HG02840 (cell line): ENCODE measurements around the gene SCN4A.

Experiments
- ATAC-seq: cut with Tn5 transposase; IDR thresholded peaks from one replicate; pipeline ENCODE4 v1.9.1; 2021; ENCODE audit warnings: mild to moderate bottlenecking, moderate library complexity, moderate number of reproducible peaks; ENCODE audit not compliant: unreplicated experiment, low FRiP score

Gene SCN4A

DNA sequence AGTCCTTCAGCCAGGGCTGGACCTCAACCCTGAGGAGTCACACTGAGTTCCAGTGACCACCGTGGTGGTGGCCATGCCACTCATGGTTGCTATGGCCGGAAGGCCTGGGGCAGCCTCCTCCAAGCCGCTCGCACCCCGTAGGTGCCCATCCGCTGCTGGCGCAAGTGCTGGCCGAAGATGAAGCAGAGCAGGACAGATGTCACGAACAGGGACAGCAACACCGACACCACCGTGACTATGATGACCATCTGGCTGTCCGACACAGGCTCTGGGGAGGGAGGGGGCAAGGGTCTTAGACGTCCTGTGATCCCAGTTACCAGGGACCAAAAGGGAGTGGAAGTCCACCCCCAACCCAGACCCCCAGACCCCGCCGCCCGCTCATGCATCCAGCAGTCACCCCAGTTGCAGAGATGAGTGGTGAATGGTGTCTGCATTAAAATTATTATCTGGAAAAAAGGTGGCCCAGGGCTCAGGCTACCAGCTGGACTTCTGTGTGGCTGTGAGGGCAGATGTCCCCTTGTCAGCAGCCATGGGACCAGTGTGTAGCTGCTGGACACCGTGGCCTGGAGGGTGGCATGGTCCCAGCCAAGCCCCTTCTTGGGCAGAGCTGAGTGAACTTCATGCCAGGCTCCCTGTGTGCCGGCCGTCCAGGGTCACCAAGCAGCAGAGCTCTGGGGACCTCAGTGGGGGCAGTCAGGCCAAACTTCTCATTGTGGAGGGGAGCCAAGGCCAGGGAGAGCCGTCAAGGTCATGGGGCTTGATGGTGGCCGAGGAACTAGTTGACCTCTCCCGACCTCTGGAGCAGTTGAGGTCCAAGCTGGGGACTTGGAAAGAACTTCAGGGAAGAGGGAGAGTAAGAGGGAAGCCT lies 30.2 kb upstream of the SCN4A start:
- no peak for ATAC-seq

DNA sequence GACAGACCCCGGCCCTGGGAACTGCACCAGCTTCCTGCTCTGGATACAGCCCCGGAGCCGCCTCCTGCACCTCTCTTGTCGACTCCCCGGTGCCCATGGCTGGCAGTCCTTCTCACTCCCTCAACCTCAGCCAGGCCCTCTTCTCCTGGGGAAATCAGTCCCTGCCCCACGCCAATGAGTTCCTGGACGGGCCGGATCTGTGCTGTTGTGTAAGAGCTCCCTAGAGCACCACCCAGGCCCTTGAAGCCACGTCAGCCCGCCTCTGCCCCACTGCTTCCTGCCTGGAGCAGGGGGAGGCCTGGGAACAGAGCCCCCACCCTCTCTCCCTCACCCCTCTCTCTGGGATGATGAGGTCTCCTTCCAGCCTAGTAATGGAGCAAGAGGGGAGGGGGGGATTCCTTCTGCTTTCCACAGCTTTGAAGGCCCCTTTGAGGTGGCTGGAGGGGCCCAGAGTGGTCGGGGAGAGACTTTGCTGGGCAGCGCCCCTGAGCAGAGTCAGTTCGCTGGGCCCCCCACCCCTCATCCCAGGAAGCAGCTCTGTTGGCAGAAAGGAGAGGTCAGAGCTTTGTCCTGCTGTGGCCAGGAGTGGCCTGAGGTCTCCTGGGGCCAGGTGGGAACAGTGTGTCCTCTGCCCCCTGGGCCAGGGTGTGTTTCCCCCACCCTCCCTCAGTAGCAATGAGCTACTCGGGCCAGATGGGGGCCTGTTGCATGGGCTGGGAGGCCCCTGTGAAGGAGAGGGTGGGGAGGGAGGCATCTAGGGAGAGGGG lies 29.2 kb upstream of the SCN4A start:
- no peak for ATAC-seq

DNA sequence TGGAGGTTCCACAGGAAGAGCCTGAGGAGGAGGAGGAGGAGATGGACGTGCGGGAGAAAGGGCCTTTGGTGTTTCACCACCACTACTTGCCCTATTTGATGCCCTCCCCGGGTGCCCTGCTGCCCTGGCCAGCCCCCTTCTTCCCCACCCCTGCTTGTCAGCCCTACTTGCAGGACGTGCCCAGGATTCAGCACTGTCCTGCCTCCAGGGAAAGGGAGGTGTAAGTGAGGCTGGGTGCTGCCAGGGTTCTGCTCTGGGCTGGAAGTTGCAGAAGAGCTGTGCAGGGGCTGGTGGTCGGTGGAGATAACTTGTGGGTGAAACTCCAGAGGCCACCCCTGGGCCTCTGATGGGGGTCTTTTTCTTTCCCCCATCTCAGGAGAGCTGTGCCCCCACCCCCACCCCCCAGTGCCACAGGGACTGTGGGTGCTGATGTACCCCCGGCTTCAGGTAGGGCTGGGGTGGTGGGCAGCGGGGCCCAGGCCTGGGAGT lies 28.4 kb upstream of the SCN4A start:
- ATAC-seq = no peak

DNA sequence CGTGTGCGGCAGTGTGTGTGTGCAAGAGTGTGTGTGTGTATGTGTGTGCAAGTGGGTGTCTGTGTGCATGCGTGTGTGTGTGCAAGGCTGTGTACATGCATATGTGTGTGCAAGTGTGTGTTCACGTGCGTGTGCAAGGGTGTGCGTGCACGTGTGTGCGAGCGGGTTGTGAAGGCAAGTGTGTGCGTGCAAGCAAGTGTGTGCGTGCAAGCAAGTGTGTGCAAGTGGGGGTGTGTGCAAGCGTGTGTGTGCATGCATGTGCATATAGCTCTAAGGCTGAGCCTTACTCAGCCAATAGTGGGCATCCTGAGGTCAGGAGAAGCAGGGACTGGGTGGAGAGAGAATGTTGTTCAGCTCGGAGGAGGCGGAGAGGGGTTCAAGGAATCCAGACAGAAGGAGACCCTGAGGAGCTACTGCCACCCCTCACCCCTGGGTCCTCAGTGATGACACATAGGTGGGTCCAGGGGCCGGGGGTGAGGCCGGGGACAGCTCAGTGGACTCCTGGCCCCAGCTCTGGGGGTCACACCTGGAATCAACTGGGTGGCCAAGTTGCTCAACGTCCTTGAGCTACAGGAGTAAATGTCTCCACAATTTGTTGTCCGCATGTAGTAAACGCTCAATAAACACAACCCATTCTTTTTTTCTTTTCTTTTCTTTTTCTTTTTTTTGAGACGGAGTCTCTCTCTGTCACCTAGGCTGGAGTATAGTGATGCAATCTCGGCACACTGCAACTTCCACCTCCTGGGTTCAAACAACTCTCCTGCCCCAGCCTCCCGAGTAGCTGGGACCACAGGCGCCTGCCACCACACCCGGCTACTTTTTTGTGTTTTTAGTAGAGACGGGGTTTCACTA lies 27.2 kb upstream of the SCN4A start:
- ATAC-seq = no peak

DNA sequence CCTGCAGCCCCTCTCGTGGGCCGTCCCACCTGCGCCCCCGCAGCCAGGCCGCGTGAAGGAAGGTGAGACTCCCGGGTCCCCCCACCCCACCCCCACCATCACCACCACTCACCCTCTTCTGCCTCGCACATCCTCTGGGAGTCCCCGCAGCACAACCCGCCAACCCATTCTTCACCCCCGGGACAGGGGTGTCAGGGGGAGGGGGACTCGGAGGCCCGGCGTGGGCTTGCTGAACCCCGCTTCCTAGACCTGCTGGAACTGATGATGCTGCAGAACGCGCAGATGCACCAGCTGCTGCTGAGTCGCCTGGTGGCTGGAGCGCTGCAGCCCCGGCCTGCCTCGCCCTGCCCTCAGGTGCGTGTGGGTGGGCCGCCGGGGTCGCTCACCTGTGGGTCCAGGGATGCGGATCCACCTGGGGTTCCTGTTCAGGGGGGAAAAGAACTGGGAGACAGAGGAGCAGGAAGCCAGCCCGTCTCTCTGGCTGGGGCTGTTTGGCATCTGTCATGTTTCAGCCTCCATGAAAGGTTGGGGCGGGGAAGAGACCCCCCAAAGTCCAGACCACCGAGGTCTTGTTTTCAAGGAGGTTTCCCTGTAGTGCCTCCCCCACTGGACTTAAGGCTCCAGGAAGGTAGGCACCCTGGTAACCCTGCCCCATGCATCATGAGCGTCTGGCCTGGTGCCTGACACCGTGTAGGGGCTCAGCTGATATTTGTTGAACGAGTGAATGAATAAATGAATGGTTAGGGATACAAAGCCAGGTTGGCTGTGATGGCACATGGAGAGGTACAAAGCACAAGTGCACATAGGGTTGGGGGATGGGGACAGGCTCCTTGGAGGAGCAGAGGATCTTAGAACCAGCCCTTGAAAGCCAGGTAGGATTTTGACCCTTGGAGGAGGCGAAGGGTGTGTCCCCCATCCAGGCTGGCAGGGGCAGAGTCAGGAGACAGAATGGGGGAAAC lies 26.3 kb upstream of the SCN4A start:
- no peak for ATAC-seq

DNA sequence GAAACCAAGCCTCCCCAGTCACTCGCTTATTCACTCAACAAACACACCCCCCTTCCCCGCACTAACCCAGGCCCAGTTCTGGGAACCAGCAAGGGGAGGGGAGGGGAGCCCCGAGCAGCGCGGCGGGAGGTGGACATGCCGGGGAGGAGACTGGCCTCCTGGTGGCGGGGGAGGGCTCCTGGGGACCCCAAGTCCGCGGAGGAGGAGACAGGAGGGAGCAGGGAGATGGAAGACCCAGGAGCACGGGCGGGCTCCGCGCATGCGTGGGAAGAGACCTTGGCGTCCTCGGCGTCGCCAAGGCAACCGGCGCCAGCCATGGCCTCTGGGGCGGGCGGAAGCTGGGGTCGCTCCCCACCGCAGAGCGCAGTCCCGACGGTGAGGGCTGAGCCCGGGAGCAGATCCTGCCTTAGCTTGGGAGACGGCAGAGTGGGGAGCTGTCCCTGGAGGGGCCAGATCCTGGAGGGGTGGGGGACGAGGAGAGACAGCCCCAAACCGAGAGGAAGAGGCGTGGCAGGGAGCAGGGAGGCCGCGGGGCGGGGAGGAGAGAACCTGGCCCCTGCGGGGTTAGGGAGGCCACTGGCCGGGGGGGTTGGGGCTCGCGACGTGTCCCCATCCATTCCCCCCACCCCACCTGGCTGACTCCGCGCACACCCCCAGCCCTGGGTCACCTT lies 25.5 kb upstream of the SCN4A start, which contains the start of gene PRR29:
PRR29 (plus strand) TSS at position 302 of the 671 bp plus-strand sequence; CDS start at position 316, 14 bp downstream.
- peak; percentile 54 for ATAC-seq

DNA sequence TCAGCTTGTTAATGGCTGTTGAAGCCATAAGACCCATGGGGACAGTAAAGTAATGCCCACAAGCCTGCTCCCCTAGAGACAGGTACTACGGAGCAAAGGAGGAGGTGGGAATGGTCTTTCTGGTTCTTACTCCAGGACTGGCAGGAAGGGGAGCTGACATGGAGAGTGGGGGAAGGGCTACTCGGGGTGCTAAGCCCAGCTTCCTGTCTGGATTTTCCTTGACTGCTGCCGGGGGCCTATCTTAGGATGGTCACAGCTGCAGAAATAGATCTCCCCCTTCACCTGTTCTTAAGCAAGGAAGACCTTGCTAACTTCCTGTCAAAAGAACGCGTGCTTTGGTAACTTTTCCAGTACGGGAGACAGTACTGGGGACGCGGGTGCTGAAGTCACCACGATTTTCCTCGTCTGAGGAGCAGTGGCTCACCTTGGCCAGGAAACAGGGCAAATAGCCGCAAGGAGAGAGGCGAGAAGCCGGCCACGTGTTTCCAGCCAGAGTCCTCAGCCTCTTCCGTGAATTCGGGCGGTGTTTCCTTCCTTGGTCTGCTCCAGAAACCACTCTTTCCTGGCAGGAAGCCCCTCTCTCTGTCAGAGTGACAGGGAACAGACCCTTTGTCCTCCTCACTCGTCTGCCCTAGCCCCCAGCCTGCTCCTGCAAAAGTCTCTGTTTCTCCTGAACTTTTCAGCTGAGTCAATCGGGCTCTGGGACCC lies 24.8 kb upstream of the SCN4A start:
- no peak for ATAC-seq

DNA sequence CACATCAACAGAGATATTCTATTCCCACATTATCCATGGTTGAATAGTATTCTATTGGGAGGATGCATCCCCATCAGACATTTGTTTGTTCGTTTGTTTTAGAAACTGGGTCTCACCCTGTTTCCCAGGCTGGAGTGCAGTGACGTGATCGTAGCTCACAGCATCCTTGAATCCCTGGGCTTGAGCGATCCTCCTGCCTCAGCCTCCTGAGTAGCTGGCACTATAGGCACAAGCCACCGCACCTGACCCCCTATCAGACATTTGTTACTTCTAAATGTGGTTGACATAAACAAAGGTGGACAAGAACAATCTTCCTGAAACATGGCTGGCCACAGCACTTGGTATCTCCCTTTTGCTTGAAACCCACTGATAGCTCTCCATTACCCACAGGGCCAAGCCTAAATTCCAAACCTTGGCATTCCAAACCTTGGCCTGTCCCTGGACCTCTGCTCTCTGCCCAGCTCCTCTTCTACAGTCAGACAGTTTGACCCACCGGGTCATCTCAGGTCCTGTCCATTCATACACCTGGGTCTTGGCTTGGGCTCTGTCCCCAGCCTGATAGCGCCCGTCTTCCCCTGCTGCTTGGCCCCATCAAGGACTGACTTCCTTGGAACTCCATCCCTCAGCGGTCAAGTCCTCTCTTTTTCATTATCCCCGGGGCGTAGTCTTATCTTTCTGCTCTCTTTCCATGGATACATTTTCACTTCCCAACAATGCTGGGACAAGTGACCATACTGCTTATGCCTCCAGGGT lies 23.9 kb upstream of the SCN4A start:
- no peak for ATAC-seq

DNA sequence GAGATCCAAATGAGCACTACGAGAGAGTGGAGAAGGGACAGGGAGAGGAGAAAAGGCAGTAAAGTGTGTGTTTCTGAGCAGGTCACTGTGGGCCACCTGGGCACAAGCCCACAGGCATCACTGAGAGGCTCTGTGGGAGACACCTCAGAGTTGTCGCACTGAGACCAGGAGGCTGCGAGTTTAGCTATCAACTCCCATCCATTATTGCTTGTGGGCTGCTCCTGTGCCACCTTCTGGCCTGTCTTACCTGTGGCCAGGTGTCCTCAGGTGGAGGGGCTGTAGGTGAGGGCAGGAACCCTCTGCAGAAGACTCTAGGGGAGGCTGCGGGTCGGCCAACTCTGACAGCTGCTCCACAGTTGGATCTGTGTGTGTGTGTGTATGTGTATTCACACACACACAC lies 22.9 kb upstream of the SCN4A start:
- ATAC-seq = no peak

DNA sequence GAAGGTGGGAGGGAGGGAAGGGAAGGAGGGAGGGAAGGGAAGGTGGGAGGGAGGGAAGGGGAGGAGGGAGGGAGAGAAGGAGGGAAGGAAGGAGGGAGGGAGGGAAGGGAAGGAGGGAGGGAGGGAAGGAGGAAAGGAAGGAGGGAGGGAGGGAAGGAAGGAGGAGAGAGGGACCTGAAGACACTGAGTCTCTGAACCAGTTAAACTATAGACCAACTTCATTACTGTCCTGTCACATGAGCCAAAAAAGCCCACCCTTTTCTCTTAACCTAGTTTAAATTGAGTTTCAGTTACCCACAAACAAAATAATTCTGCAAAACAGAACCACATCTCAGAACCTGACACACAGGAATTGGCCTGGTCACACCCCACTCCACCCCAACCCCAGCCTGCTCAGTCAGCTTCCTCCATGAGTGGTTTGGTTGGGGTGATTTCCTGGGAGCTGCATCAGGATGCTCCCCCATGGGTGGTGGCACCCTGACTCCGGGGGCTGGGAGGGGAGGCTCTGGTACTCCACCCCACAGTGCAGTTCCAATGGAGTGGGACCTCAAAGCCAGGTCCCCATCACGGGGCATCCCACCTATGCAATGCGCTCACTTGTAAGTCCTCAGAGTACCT lies 20.8 kb upstream of the SCN4A start:
- no peak for ATAC-seq

DNA sequence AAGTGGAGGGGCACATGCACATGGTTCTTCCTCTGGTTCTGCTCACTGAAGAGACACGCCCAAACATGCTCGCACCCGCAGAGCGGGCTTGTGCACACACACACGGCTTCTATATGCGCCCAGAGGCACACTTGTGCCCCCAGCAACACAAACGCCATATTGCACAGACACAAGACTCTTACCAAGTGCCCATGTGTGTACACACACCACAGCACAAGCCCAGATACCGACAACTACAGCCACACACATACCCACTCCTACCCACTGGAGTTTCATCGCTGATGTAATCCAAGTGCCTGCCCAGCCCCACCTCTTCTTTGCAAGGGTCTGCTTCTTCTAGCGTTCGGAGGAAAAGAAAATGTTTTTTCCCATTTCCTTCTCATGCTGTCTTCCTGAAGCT lies 18.9 kb upstream of the SCN4A start:
- ATAC-seq = no peak

DNA sequence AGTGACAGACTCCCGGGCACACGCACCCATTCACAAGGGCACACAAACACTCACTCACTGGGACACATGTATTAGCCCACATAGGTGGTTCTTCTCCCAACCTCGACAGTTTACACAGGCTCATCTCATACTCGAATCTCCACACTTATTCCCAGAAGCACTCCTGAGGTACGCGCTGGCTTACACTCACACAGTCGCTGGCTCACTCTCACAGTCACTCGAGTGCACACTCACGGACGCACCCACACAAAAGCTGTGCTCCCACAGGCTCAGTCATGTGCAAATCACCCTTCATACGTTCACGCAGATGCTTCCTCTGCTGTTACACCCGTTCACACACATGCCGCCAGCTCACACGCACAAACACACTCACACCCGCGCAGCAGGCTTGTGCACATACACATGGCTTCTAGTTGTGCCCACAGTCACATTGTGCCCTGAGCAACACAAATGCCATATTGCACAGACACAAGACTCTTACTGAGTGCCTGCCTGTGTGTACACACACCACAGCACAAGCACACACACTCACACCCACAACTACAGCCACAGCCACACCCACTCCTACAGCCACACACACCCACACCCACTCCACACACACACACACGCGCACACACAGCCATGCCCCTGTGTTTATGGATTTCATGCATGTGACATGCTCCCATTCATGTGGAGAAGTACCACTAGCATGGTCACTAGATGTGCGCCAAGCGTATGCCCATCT lies 17.1 kb upstream of the SCN4A start:
- no peak for ATAC-seq

DNA sequence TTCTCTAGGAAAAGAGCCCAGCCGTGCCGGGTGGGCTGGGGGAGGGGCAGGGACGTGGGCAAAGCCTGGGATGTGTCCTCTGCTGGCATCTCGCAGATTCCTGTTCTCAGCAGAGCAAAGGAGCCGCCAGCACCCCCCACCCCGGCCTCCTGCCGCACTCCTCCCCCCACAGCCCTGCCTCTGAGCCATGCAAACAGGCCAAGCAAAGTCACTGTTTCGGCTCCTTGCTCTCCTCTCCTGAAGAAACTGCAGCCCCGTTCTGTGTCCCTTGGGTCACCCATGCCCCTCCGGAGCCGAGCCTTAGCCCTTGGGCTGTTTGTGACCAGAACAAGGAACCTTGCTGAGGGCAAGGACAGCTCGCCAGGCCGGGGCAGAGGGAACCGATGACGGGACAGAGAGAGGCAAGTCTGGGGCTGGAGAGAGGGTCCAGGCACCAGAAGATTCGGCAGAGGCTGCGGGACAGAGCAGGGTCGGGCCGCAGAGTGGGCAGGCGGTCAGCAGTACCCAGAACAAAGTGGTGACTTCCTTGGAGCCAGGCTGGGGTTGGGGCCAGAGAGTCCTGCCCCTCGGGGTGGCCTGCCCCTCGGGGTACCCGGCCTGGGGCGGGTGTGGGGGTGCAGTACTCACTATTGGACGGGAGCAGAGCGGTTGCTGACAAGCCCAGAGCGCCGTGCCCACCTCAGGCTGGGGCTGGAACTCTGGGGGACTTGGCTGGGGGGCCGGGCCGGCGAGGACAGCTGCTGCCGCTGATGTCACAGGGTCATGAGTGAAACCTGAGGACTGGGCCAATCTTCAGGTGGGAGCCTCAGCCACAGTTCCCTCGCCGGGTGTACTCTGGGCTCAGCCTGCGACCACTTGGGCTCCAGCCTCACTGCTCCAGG lies 16.3 kb upstream of the SCN4A start:
- ATAC-seq = no peak

DNA sequence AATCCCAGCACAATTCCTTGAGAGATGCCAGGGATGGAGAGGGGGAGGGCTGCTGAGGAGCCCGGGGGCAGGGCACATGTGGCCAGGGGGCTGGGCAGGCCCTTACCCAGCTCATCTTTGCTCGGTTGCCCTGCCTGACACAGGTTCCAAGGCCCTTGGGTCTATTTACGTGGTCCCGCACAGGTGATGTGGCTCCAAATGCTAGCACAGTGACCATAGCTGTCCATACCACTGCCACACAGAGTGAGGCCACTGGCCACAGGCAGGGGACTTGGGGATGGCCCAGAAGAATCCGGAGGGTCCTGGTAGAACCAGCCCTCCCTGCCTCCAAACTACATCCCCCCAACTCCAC lies 15.4 kb upstream of the SCN4A start:
- ATAC-seq = no peak

DNA sequence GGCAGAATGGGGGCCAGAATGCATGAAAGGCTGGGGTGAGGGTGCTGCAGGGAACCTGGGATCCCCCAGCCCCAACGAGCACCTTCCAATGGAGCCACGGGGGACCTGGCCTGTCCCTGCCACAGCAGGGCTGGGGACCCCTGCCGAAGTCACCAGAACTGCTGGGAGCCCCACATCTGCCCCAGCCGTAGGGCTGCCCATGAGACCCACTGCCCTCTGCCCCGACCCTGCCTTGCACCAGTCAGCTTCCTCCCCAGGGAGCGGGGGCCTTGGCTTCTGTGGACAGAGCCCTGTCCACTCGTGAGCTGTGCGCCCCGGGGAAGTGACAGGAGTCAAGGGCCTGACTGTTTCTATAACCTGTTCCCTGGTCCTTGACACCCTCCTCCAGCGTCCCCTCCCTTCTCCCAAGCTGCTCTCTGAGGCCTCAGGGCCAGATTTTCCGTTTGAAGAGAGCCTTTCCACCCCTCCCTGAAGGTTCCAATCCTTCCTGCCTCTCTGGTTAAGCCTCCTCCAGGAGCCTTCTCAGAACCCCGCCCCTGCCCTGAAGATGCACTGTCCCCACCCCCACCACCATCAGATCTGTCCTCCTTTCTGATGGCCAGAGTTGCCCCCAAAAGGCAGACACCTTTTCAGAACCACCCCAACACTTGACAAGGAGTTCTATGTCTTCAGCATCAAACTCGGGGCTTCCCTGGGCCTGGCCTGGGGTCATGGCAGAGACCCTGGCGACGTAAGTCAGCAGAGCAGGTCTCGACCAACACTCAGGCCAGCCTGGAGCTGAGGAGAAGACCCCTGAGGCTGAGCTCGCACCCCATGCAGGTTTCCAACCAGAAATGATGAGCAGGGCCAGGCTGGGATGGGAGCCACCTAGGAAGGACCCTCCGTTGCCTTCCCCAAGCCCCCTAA lies 14.8 kb upstream of the SCN4A start:
- no peak for ATAC-seq
